ENCODE data around the gene NELL2.

The NELL2 gene

GRCh38 chr12:44889926-44890325, 13.8 kb upstream of the NELL2 start:
- TF ChIP-seq, protein P1, sequence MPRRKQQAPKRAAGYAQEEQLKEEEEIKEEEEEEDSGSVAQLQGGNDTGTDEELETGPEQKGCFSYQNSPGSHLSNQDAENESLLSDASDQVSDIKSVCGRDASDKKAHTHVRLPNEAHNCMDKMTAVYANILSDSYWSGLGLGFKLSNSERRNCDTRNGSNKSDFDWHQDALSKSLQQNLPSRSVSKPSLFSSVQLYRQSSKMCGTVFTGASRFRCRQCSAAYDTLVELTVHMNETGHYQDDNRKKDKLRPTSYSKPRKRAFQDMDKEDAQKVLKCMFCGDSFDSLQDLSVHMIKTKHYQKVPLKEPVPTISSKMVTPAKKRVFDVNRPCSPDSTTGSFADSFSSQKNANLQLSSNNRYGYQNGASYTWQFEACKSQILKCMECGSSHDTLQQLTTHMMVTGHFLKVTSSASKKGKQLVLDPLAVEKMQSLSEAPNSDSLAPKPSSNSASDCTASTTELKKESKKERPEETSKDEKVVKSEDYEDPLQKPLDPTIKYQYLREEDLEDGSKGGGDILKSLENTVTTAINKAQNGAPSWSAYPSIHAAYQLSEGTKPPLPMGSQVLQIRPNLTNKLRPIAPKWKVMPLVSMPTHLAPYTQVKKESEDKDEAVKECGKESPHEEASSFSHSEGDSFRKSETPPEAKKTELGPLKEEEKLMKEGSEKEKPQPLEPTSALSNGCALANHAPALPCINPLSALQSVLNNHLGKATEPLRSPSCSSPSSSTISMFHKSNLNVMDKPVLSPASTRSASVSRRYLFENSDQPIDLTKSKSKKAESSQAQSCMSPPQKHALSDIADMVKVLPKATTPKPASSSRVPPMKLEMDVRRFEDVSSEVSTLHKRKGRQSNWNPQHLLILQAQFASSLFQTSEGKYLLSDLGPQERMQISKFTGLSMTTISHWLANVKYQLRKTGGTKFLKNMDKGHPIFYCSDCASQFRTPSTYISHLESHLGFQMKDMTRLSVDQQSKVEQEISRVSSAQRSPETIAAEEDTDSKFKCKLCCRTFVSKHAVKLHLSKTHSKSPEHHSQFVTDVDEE (CRISPR knock-in tag; IDR thresholded peaks at IDR 0.05): no peak
- TF ChIP-seq ZC3H10 (CRISPR knock-in tag; IDR thresholded peaks at IDR 0.05) (no peak), GLIS3 (CRISPR knock-in tag; IDR thresholded peaks at IDR 0.05) (no peak), OSR1 (CRISPR knock-in tag; IDR thresholded peaks at IDR 0.05) (no peak), ARNTL (CRISPR knock-in tag; IDR thresholded peaks at IDR 0.05; ENCODE audit: borderline replicate concordance, low read depth) (no peak), ZFP30 (CRISPR knock-in tag; IDR thresholded peaks at IDR 0.05) (no peak)
- TF ChIP-seq, protein P2, sequence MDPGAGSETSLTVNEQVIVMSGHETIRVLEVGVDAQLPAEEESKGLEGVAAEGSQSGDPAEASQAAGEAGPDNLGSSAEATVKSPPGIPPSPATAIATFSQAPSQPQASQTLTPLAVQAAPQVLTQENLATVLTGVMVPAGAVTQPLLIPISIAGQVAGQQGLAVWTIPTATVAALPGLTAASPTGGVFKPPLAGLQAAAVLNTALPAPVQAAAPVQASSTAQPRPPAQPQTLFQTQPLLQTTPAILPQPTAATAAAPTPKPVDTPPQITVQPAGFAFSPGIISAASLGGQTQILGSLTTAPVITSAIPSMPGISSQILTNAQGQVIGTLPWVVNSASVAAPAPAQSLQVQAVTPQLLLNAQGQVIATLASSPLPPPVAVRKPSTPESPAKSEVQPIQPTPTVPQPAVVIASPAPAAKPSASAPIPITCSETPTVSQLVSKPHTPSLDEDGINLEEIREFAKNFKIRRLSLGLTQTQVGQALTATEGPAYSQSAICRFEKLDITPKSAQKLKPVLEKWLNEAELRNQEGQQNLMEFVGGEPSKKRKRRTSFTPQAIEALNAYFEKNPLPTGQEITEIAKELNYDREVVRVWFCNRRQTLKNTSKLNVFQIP (CRISPR knock-in tag; IDR thresholded peaks at IDR 0.05; ENCODE audit: borderline replicate concordance, low read depth): no peak
- ATAC-seq: no peak

DNA sequence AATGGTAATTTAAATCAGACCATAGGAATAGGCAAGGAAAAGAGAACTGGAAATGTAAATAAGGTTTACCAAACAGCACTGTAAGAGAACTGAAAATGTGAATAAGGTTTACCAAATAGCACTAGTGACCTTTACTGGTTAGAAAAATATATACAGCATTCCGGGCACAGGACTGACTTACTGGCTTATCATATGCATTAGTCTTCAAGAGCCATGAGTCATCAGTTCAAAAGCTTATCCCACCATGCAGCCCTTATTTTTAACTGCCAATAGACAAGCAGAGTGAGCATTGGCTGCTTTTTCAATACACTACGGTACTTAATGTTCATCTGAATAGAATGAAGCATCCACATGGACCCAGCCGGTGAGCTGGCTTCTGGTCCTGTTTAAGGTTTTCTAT, 13.0 kb upstream of the NELL2 start:
- TF ChIP-seq CREB5 (CRISPR knock-in tag; IDR thresholded peaks at IDR 0.05; ENCODE audit: low read depth) (no peak), ARNTL (CRISPR knock-in tag; IDR thresholded peaks at IDR 0.05; ENCODE audit: borderline replicate concordance, low read depth) (no peak), ZC3H10 (CRISPR knock-in tag; IDR thresholded peaks at IDR 0.05) (no peak), ZNF8 (CRISPR knock-in tag; IDR thresholded peaks at IDR 0.05) (no peak), ZNF565 (CRISPR knock-in tag; conservative IDR thresholded peaks at IDR 0.05; ENCODE audit: low read depth) (no peak), GLIS3 (CRISPR knock-in tag; IDR thresholded peaks at IDR 0.05) (no peak), ISL1 (CRISPR knock-in tag; IDR thresholded peaks at IDR 0.05) (no peak), ZFP30 (CRISPR knock-in tag; IDR thresholded peaks at IDR 0.05) (no peak)
- TF ChIP-seq, protein P1 (CRISPR knock-in tag; IDR thresholded peaks at IDR 0.05): no peak
- no peak for ATAC-seq

DNA sequence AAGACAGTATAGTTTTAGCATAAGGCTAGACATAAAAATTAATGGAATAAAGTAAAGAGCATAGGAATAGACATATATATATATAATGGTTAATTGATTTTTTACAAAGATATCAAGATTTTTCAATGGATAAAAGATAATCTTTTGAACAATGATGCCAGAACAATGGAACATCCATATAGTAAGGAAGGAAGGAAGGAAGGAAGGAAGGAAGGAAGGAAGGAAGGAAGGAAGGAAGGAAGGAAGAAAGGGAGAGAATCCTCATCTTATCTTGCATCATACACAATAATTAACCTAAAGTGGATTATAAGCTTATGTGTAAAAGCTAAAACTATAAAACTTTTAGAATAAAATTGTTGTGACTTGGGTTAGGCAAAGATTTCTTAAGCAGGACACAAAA, 9.8 kb upstream of the NELL2 start:
- ATAC-seq: no peak
- TF ChIP-seq ZNF8 (CRISPR knock-in tag; IDR thresholded peaks at IDR 0.05) (no peak), GLIS3 (CRISPR knock-in tag; IDR thresholded peaks at IDR 0.05) (no peak), ZNF565 (CRISPR knock-in tag; conservative IDR thresholded peaks at IDR 0.05; ENCODE audit: low read depth) (no peak), ZFP30 (CRISPR knock-in tag; IDR thresholded peaks at IDR 0.05) (no peak), CSDC2 (CRISPR knock-in tag; IDR thresholded peaks at IDR 0.05) (no peak), PATZ1 (CRISPR knock-in tag; IDR thresholded peaks at IDR 0.05; ENCODE audit: borderline replicate concordance) (no peak), ARNTL (CRISPR knock-in tag; IDR thresholded peaks at IDR 0.05; ENCODE audit: borderline replicate concordance, low read depth) (no peak), SNAI2 (CRISPR knock-in tag; IDR thresholded peaks at IDR 0.05) (no peak), TOX (CRISPR knock-in tag; IDR thresholded peaks at IDR 0.05; ENCODE audit: borderline replicate concordance) (no peak), PPARA (CRISPR knock-in tag; IDR thresholded peaks at IDR 0.05; ENCODE audit: borderline replicate concordance) (no peak), ZFP3 (CRISPR knock-in tag; IDR thresholded peaks at IDR 0.05) (no peak), RARB (CRISPR knock-in tag; IDR thresholded peaks at IDR 0.05) (no peak)
- TF ChIP-seq, protein P3, sequence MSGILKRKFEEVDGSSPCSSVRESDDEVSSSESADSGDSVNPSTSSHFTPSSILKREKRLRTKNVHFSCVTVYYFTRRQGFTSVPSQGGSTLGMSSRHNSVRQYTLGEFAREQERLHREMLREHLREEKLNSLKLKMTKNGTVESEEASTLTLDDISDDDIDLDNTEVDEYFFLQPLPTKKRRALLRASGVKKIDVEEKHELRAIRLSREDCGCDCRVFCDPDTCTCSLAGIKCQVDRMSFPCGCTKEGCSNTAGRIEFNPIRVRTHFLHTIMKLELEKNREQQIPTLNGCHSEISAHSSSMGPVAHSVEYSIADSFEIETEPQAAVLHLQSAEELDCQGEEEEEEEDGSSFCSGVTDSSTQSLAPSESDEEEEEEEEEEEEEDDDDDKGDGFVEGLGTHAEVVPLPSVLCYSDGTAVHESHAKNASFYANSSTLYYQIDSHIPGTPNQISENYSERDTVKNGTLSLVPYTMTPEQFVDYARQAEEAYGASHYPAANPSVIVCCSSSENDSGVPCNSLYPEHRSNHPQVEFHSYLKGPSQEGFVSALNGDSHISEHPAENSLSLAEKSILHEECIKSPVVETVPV (CRISPR knock-in tag; IDR thresholded peaks at IDR 0.05): no peak
- TF ChIP-seq, protein P1 (CRISPR knock-in tag; IDR thresholded peaks at IDR 0.05): no peak

All from SK-N-SH treated with all-trans-retinoic acid at 6 μM for 48 hours (cell line).